GM12878 (cell line): ENCODE measurements around the gene SPP2. TPM values are rescaled to one million over a fixed set of nuclear protein-coding genes. Genes with fewer than 3 reads are reported as not detected.

Experiments used
- ATAC-seq: fragments of 200-7000 bp; cut with Tn5 transposase; 3 replicates; pipeline ENCODE4 v1.9.1; 2020; ENCODE audit warnings: mild to moderate bottlenecking, moderate library complexity
- BruUV-seq: library from RNA; stranded (reverse); fragments of 400-500 nt; replicated peaks from 2 replicates; lab custom pipeline; 2021; lab: Mats Ljungman, UMichigan
- CTCF ChIA-PET: fragments of 300-600 bp; sonication (Branson Sonifier 250); formaldehyde crosslinking; extraction: SDS; loops from one replicate; lab custom pipeline; 2021; ENCODE audit warnings: inconsistent platforms; lab: Yijun Ruan, JAX
- POLR2A ChIA-PET: fragments of 350-600 bp; formaldehyde crosslinking; extraction: SDS; loops from one replicate; lab custom pipeline; 2021; ENCODE audit warnings: inconsistent platforms; lab: Charles Lee
- RAD21 ChIA-PET: fragments of 300-600 bp; sonication (Branson Sonifier 250); formaldehyde crosslinking; loops from one replicate; lab custom pipeline; 2023; ENCODE audit warnings: antibody characterized with exemption; ENCODE audit not compliant: unreplicated experiment; lab: Charles Lee
- SMC1A ChIA-PET: fragments of 300-600 bp; sonication (Branson Sonifier 250); formaldehyde crosslinking; loops from one replicate; lab custom pipeline; 2023; ENCODE audit not compliant: unreplicated experiment, uncharacterized antibody; lab: Charles Lee
- DNase-seq: peaks from one replicate; pipeline ENCODE4 v3.0.0-alpha.2; 2011; ENCODE audit warnings: low read depth, low spot score
- FAIRE-seq: peaks from 3 replicates; lab custom pipeline; 2011; peaks lifted over from hg19 to GRCh38; lab: Jason Lieb, UNC
- H2AFZ ChIP-seq: 2 replicates; pipeline ENCODE4 v1.6.0; 2011; ENCODE audit warnings: low read depth, low read length, control low read depth; ENCODE audit not compliant: control insufficient read depth
- H3K27ac ChIP-seq: 2 replicates; pipeline ENCODE4 v1.5.1; 2011; ENCODE audit warnings: control low read depth; ENCODE audit not compliant: control insufficient read depth, insufficient read depth
- H3K27me3 ChIP-seq, 2 experiments: replicated peaks in 1 of 2; 2 replicates each; pipeline versions ENCODE4 v1.6.0 to v1.6.1; 2011; ENCODE audit warnings: low read length in 1 of 2; ENCODE audit not compliant: control insufficient read depth in 2 of 2, insufficient read depth in 2 of 2
- H3K36me3 ChIP-seq, 2 experiments: 2 replicates each; pipeline ENCODE4 v1.5.1; 2011; ENCODE audit warnings: low read length in 1 of 2; ENCODE audit not compliant: control insufficient read depth in 2 of 2, insufficient read depth in 2 of 2
- H3K4me1 ChIP-seq: 2 replicates; pipeline ENCODE4 v1.6.1; 2011; ENCODE audit warnings: mild to moderate bottlenecking, low read length, moderate library complexity, mixed read lengths; ENCODE audit not compliant: control insufficient read depth, insufficient read depth
- H3K4me2 ChIP-seq: 2 replicates; pipeline ENCODE4 v1.6.0; 2011; ENCODE audit warnings: control low read depth; ENCODE audit not compliant: control insufficient read depth, insufficient read depth
- H3K4me3 ChIP-seq: fragments of 200-600 bp; sonication (generic); 2 replicates; pipeline ENCODE4 v1.5.1; 2016
- H3K79me2 ChIP-seq: 2 replicates; pipeline ENCODE4 v1.6.0; 2011; ENCODE audit warnings: low read length; ENCODE audit not compliant: control insufficient read depth, insufficient read depth
- H3K9ac ChIP-seq: 2 replicates; pipeline ENCODE4 v1.8.0; 2011; ENCODE audit warnings: low read length, control low read depth, mixed read lengths; ENCODE audit not compliant: control insufficient read depth, insufficient read depth
- H3K9me3 ChIP-seq: replicated peaks from 3 replicates; pipeline ENCODE4 v1.5.1; 2011; ENCODE audit warnings: mild to moderate bottlenecking, low read length; ENCODE audit not compliant: control insufficient read depth, insufficient read depth
- H4K20me1 ChIP-seq: 2 replicates; pipeline ENCODE4 v1.6.0; 2011; ENCODE audit not compliant: control insufficient read depth, insufficient read depth
- CHD4 ChIP-seq: fragments of 200-600 bp; sonication (generic); IDR thresholded peaks from 2 replicates; pipeline ENCODE4 v1.6.1; 2016; ENCODE audit warnings: mild to moderate bottlenecking
- HCFC1 ChIP-seq: fragments of 150-350 bp; IDR thresholded peaks from 2 replicates; pipeline ENCODE4 v1.6.1; 2014; ENCODE audit warnings: low read length
- MTA2 ChIP-seq: fragments of 450-650 bp; IDR thresholded peaks from 2 replicates; pipeline ENCODE4 v1.6.1; 2016; ENCODE audit warnings: low read depth, mild to moderate bottlenecking, moderate library complexity
- POLR2A ChIP-seq: IDR thresholded peaks from 2 replicates; pipeline ENCODE4 v1.6.1; 2011; ENCODE audit warnings: low read depth, mild to moderate bottlenecking, low read length
- RFX5 ChIP-seq: IDR thresholded peaks from 2 replicates; pipeline ENCODE4 v1.6.1; 2011; ENCODE audit warnings: low read depth, low read length, improper control_type of control experiment
- ZBTB11 ChIP-seq: fragments of 450-650 bp; formaldehyde crosslinking; IDR thresholded peaks from 2 replicates; pipeline ENCODE4 v1.5.0; 2022; ENCODE audit warnings: mild to moderate bottlenecking, missing genetic modification characterization
- ZBTB4 ChIP-seq: fragments of 450-650 bp; formaldehyde crosslinking; IDR thresholded peaks from 2 replicates; pipeline ENCODE4 v1.4.0; 2022; ENCODE audit warnings: mild to moderate bottlenecking, moderate library complexity
- ZNF274 ChIP-seq: IDR thresholded peaks from one replicate; pipeline ENCODE4 v1.8.0; 2011; ENCODE audit not compliant: insufficient read length, insufficient read depth
- WGBS: methylation state at CpG from one replicate; pipeline ENCODE4 v1.1.6; 2016; ENCODE audit warnings: low lambda C conversion rate; ENCODE audit not compliant: insufficient replicate concordance, insufficient coverage; ENCODE audit errors: missing lambda C conversion rate; 5-methylcytosine and 5-hydroxymethylcytosine counted together
- in situ Hi-C: fragments of 300-500 bp; cut with MboI; formaldehyde crosslinking; loops from 9 replicates; pipeline ENCODE4 v1.14.3; 2018; ENCODE audit warnings: mixed read lengths
- intact Hi-C: fragments of 100-400 bp; cut with micrococcal nuclease; formaldehyde crosslinking; loops from one replicate; pipeline ENCODE4 v1.14.2; 2022; ENCODE audit not compliant: unreplicated experiment
- polyA plus RNA-seq, 11 experiments: library from polyadenylated mRNA; depleted of rRNA in 4 of 11; unstranded in 6 of 11; stranded (reverse) in 5 of 11; fragments of >200 nt; fragmentation: Nextera tagmentation in 4 of 11; fragmentation: Illumina TruSeq in 1 of 11; extraction: Ambion mirVana in 4 of 11; extraction: Trizol in 1 of 11; gene quantifications; 1 replicate in 1 of 11; 2 replicates in 10 of 11; pipeline versions ENCODE4 v1.2.1 to v1.2.3, GENCODE V29; 2011 to 2016; ENCODE audit warnings: inconsistent platforms in 2 of 11, missing spikeins in 2 of 11, low read depth in 1 of 11
- total RNA-seq, 4 experiments: library from RNA; depleted of rRNA in 3 of 4; stranded (reverse); fragments of >200 nt in 3 of 4; fragmentation: Illumina TruSeq in 1 of 4; extraction: Trizol in 1 of 4; gene quantifications; 2 replicates each; pipeline versions ENCODE4 v1.2.1 to v1.2.3, GENCODE V29; 2013 to 2021

SPP2 gene
- total and polyA plus RNA-seq, 10 of the 15 experiments (the other 5 are each of a cell fraction or from before 2014, with no cell fraction given): not detected

- Histone ChIP-seq H3K9ac (no peak overlapping the region), H2AFZ (no peak overlapping the region), H4K20me1 (no peaks in the 10 kb centered on the region), H3K36me3 (no peaks in the 10 kb centered on the region), H3K27me3 (no peaks in the 10 kb centered on the region; a peak in 1 of 4 replicates), H3K9me3 (no peaks in the 10 kb centered on the region), H3K79me2 (no peaks in the 10 kb centered on the region), H3K4me1 (no peaks in the 10 kb centered on the region), H3K27ac (no peak overlapping the region), H3K4me3 (no peak overlapping the region), H3K4me2 (no peak overlapping the region)
- ChIA-PET RAD21 (no interaction called here), POLR2A (no interaction called here), SMC1A (interaction anchor here (0.5 kb wide), 1 partner anchor 41 kb away, joined by 3 read pairs; no protein-coding TSS in a partner anchor), CTCF (no interaction called here)
- intact Hi-C loops (no loop called here), in situ Hi-C loops (no loop called here)
- DNase-seq (no peak), ATAC-seq (no peak), FAIRE-seq (no peak)
- 24% methylated on average over 15 of the region's 15 CpGs for WGBS
- no TSS peak for BruUV-seq
- TF ChIP-seq POLR2A (no peak), HCFC1 (no peak)
Observed at GRCh38 chr2:234081970-234082822, 31.7 kb downstream of the SPP2 start.

GRCh38 chr2:234083572-234084348, 33.3 kb downstream of the SPP2 start:
- ATAC-seq (no peak), FAIRE-seq (no peak), DNase-seq (no peak)
- no peak overlapping the region for H2AFZ ChIP-seq
- H4K20me1 ChIP-seq: no peaks in the 10 kb centered on the region
- H3K4me2 ChIP-seq: no peak overlapping the region
- no peaks in the 10 kb centered on the region for H3K4me1 ChIP-seq
- H3K36me3 ChIP-seq: no peaks in the 10 kb centered on the region
- BruUV-seq: no TSS peak
- intact Hi-C loops: no loop called here
- 18% methylated on average over 7 of the region's 7 CpGs for WGBS
- RAD21 ChIA-PET: no interaction called here
- no peaks in the 10 kb centered on the region for H3K9me3 ChIP-seq
- no peaks in the 10 kb centered on the region; a peak in 1 of 4 replicates for H3K27me3 ChIP-seq
- no peaks in the 10 kb centered on the region for H3K79me2 ChIP-seq
- H3K4me3 ChIP-seq: no peak overlapping the region
- in situ Hi-C loops: no loop called here
- SMC1A ChIA-PET: no interaction called here
- POLR2A ChIA-PET: no interaction called here
- no peak overlapping the region for H3K9ac ChIP-seq
- H3K27ac ChIP-seq: no peak overlapping the region
- CTCF ChIA-PET: no interaction called here
- TF ChIP-seq ZNF274 (no peak), ZBTB11 (CRISPR knock-in tag) (no peak), MTA2 (no peak), ZBTB4 (CRISPR knock-in tag) (no peak), CHD4 (no peak), RFX5 (no peak)
